Calu3 (cell line): Measurements from ENCODE around the gene NRP1. TPM values are rescaled to one million over a fixed set of nuclear protein-coding genes. Genes with fewer than 3 reads are reported as not detected.

Source experiments
- BruUV-seq: library from RNA; stranded (reverse); fragments of 400-500 nt; replicated peaks from 2 replicates; lab custom pipeline; 2021; lab: Mats Ljungman, UMichigan
- CTCF ChIA-PET: fragments of 300-600 bp; sonication (Branson Sonifier 250); formaldehyde crosslinking; loops from one replicate; lab custom pipeline; 2022; ENCODE audit warnings: antibody characterized with exemption; lab: Charles Lee
- DNase-seq: peaks from one replicate; pipeline ENCODE4 v3.0.0; 2022
- H3K27ac Mint-ChIP-seq: one replicate; pipeline ENCODE4 v1.8.0; 2022; ENCODE audit warnings: mixed read lengths; ENCODE audit not compliant: unreplicated experiment
- H3K27me3 Mint-ChIP-seq: one replicate; pipeline ENCODE4 v1.8.0; 2022; ENCODE audit warnings: mixed read lengths; ENCODE audit not compliant: unreplicated experiment
- H3K36me3 Mint-ChIP-seq: one replicate; pipeline ENCODE4 v1.8.0; 2022; ENCODE audit warnings: mild to moderate bottlenecking, moderate library complexity, mixed read lengths; ENCODE audit not compliant: insufficient read depth, unreplicated experiment
- H3K4me1 Mint-ChIP-seq: one replicate; pipeline ENCODE4 v1.8.0; 2022; ENCODE audit warnings: mild to moderate bottlenecking, low read depth, mixed read lengths; ENCODE audit not compliant: unreplicated experiment
- H3K4me3 Mint-ChIP-seq: one replicate; pipeline ENCODE4 v1.8.0; 2022; ENCODE audit warnings: mild to moderate bottlenecking, low read depth, moderate library complexity, mixed read lengths; ENCODE audit not compliant: unreplicated experiment
- H3K9me3 Mint-ChIP-seq: one replicate; pipeline ENCODE4 v1.8.0; 2022; ENCODE audit warnings: low read depth, mixed read lengths; ENCODE audit not compliant: unreplicated experiment
- CTCF ChIP-seq: fragments of 200-600 bp; IDR thresholded peaks from one replicate; pipeline ENCODE4 v1.8.0; 2022; ENCODE audit warnings: antibody characterized with exemption; ENCODE audit not compliant: unreplicated experiment
- intact Hi-C: fragments of 100-400 bp; cut with micrococcal nuclease; formaldehyde crosslinking; loops from one replicate; pipeline ENCODE4 v1.10.0; 2022; ENCODE audit not compliant: unreplicated experiment
- total RNA-seq: library from RNA; stranded (reverse); gene quantifications from 2 replicates; pipeline ENCODE4 v1.2.3, GENCODE V29; 2022

Gene NRP1
- total RNA-seq, 1 experiment from 2014 or later: 96.3 TPM

- Mint-ChIP-seq H3K9me3 (peaks cover 12% of the 10 kb centered on the region), H3K36me3 (peaks cover 18% of the 10 kb centered on the region), H3K4me3 (no peak overlapping the region), H3K27ac (peak overlapping the region; percentile 96), H3K27me3 (no peaks in the 10 kb centered on the region), H3K4me1 (peaks cover 54% of the 10 kb centered on the region)
- no peak for DNase-seq
- intact Hi-C loops: no loop called here
- BruUV-seq: no TSS peak
- no peak for TF ChIP-seq CTCF
- CTCF ChIA-PET: interaction anchor here (0.5 to 1.0 kb wide), 4 partner anchors 29 to 902 kb away, joined by 3 to 7 read pairs (median 4); no protein-coding TSS in a partner anchor
Measured at GRCh38 chr10:33153251-33153967, 181.1 kb downstream of the NRP1 start.

- BruUV-seq: no TSS peak
- H3K36me3 Mint-ChIP-seq: peaks cover 18% of the 10 kb centered on the region
- H3K9me3 Mint-ChIP-seq: peaks cover 14% of the 10 kb centered on the region
- no peak for TF ChIP-seq CTCF
- no peak for DNase-seq
- intact Hi-C loops: no loop called here
- CTCF ChIA-PET: interaction anchor here (0.5 to 1.0 kb wide), 3 partner anchors 29 to 902 kb away, joined by 3 to 5 read pairs (median 3); no protein-coding TSS in a partner anchor
- no peaks in the 10 kb centered on the region for H3K27me3 Mint-ChIP-seq
- no peak overlapping the region for H3K27ac Mint-ChIP-seq
- peaks cover 52% of the 10 kb centered on the region for H3K4me1 Mint-ChIP-seq
- H3K4me3 Mint-ChIP-seq: no peak overlapping the region
Measured at GRCh38 chr10:33152750-33153149, 181.7 kb downstream of the NRP1 start.

GRCh38 chr10:33152146-33152545 lies 182.3 kb downstream of the NRP1 start:
- H3K4me1 Mint-ChIP-seq: peaks cover 46% of the 10 kb centered on the region
- H3K27ac Mint-ChIP-seq: no peak overlapping the region
- CTCF ChIA-PET: no interaction called here
- H3K36me3 Mint-ChIP-seq: peaks cover 13% of the 10 kb centered on the region
- no peak for DNase-seq
- H3K27me3 Mint-ChIP-seq: no peaks in the 10 kb centered on the region
- no peak overlapping the region for H3K4me3 Mint-ChIP-seq
- TF ChIP-seq CTCF: no peak
- peaks cover 14% of the 10 kb centered on the region for H3K9me3 Mint-ChIP-seq
- BruUV-seq: no TSS peak
- intact Hi-C loops: no loop called here

- no peaks in the 10 kb centered on the region for H3K27me3 Mint-ChIP-seq
- H3K4me3 Mint-ChIP-seq: no peak overlapping the region
- CTCF ChIA-PET: no interaction called here
- intact Hi-C loops: no loop called here
- BruUV-seq: no TSS peak
- H3K4me1 Mint-ChIP-seq: peaks cover 46% of the 10 kb centered on the region
- no peak for DNase-seq
- peaks cover 9% of the 10 kb centered on the region for H3K36me3 Mint-ChIP-seq
- TF ChIP-seq CTCF: no peak
- no peak overlapping the region for H3K27ac Mint-ChIP-seq
- H3K9me3 Mint-ChIP-seq: peaks cover 14% of the 10 kb centered on the region
Measured at GRCh38 chr10:33151344-33151864, 183.1 kb downstream of the NRP1 start.
